RWPE1 (cell line): ENCODE data around the gene SOX5.
"Not testable (repeated sequence)": the region's sequence is repeated elsewhere in the genome, so short reads cannot be mapped to it uniquely, and the experiment has no call there.

Experiments used
- CTCF ChIA-PET: fragments of 350-600 bp; sonication (Branson Sonifier 250); formaldehyde crosslinking; extraction: SDS; loops from one replicate; lab custom pipeline; 2021; lab: Yijun Ruan, JAX
- POLR2A ChIA-PET: fragments of 400-600 bp; formaldehyde crosslinking; extraction: SDS; loops from one replicate; lab custom pipeline; 2020; ENCODE audit warnings: antibody characterized with exemption; ENCODE audit not compliant: low non-redundant PET; lab: Yijun Ruan, JAX
- DNase-seq: peaks from one replicate; pipeline ENCODE4 v3.0.0; 2012; ENCODE audit warnings: low spot score
- H3K27ac ChIP-seq: fragments of 450-650 bp; 2 replicates; pipeline ENCODE4 v1.5.1; 2017
- TF ChIP-seq, protein P1 (sequence below): fragments of 450-650 bp; conservative IDR thresholded peaks from 2 replicates; pipeline ENCODE4 v1.5.1; 2017; ENCODE audit warnings: low read depth, mild to moderate bottlenecking

Gene SOX5

GRCh38 chr12:23525450-23526072 lies 423.9 kb downstream of the SOX5 start:
- peak; percentile 39 for DNase-seq
- ChIA-PET CTCF (interaction anchor here (0.7 kb wide), 1 partner anchor 31 kb away, joined by 4 read pairs; no protein-coding TSS in a partner anchor), POLR2A (no interaction called here)
- TF ChIP-seq, protein P1, sequence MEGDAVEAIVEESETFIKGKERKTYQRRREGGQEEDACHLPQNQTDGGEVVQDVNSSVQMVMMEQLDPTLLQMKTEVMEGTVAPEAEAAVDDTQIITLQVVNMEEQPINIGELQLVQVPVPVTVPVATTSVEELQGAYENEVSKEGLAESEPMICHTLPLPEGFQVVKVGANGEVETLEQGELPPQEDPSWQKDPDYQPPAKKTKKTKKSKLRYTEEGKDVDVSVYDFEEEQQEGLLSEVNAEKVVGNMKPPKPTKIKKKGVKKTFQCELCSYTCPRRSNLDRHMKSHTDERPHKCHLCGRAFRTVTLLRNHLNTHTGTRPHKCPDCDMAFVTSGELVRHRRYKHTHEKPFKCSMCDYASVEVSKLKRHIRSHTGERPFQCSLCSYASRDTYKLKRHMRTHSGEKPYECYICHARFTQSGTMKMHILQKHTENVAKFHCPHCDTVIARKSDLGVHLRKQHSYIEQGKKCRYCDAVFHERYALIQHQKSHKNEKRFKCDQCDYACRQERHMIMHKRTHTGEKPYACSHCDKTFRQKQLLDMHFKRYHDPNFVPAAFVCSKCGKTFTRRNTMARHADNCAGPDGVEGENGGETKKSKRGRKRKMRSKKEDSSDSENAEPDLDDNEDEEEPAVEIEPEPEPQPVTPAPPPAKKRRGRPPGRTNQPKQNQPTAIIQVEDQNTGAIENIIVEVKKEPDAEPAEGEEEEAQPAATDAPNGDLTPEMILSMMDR: no peak
- H3K27ac ChIP-seq: no peak overlapping the region

DNA sequence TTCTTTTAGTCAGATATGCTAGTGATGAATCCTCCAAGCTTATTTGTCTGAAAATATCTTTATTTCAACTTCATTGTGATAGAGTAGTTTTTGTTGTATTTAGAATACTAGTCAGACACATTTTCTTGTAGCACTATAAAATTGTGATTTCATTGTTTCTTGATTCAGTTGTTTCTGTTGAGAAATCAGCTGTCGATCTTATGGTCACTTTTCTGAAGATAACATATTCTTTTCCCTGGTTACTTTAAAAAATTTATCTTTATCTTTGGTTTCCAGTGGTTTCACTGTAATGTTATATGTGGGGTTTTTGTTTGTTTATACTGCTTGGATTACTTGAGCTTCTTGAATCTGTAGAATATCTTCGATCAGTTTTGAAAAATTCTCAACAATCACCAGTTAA lies 426.1 kb downstream of the SOX5 start:
- ChIA-PET CTCF (no interaction called here), POLR2A (no interaction called here)
- DNase-seq: no peak
- TF ChIP-seq, protein P1: no peak
- no peak overlapping the region for H3K27ac ChIP-seq

GRCh38 chr12:23519444-23519843 lies 430.0 kb downstream of the SOX5 start:
- CTCF ChIA-PET, POLR2A ChIA-PET, H3K27ac ChIP-seq, DNase-seq: not testable (repeated sequence)

GRCh38 chr12:23515785-23516184 lies 433.7 kb downstream of the SOX5 start:
- DNase-seq, H3K27ac ChIP-seq, POLR2A ChIA-PET, CTCF ChIA-PET: not testable (repeated sequence)

GRCh38 chr12:23510484-23510883 lies 439.0 kb downstream of the SOX5 start:
- H3K27ac ChIP-seq: no peak overlapping the region
- no peak for DNase-seq
- CTCF ChIA-PET: no interaction called here
- POLR2A ChIA-PET: no interaction called here
- TF ChIP-seq, protein P1: no peak

DNA sequence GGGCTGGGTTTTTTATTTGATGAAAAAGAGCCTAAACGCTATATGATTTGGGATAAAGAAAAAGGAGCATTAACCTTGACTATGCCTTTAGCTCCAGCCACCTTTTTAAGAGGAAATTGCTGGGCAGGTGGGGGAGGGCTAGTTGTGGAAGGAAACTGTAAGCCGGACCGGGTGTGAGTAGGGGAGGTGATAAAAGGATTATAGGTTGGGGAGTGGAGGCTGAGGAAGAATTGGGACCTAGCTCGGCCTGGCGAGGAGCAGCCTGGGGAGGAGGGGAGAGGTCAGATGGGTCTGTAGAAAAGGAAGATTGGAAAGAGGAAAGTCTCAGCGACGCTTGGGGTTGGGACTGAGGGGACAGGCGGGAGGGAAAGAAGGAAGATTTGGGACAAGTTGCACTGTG lies 439.6 kb downstream of the SOX5 start:
- DNase-seq, CTCF ChIA-PET, POLR2A ChIA-PET, H3K27ac ChIP-seq: not testable (repeated sequence)

GRCh38 chr12:23507785-23508184 lies 441.7 kb downstream of the SOX5 start:
- POLR2A ChIA-PET, CTCF ChIA-PET: not testable (repeated sequence)

DNA sequence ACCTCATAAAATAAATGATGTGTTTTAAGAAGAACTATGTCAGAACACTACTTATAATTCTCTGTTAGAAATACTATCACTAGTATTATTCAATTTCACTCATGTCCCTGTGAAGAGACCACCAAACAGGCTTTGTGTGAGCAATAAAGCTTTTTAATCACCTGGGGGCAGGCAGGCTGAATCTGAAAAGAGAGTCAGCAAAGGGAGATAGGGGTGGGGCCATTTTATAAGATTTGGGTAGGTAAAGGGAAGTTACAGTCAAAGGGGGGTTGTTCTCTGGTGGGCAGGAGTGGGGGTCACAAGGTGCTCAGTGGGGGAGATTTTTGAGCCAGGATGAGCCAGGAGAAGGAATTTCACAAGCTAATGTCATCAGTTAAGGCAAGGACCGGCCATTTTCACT lies 443.7 kb downstream of the SOX5 start:
- CTCF ChIA-PET, POLR2A ChIA-PET, DNase-seq, H3K27ac ChIP-seq: not testable (repeated sequence)

More at GRCh38 chr12:23507785-23508184, 441.7 kb downstream of the SOX5 start:
- not testable (repeated sequence) for H3K27ac ChIP-seq, DNase-seq

DNA sequence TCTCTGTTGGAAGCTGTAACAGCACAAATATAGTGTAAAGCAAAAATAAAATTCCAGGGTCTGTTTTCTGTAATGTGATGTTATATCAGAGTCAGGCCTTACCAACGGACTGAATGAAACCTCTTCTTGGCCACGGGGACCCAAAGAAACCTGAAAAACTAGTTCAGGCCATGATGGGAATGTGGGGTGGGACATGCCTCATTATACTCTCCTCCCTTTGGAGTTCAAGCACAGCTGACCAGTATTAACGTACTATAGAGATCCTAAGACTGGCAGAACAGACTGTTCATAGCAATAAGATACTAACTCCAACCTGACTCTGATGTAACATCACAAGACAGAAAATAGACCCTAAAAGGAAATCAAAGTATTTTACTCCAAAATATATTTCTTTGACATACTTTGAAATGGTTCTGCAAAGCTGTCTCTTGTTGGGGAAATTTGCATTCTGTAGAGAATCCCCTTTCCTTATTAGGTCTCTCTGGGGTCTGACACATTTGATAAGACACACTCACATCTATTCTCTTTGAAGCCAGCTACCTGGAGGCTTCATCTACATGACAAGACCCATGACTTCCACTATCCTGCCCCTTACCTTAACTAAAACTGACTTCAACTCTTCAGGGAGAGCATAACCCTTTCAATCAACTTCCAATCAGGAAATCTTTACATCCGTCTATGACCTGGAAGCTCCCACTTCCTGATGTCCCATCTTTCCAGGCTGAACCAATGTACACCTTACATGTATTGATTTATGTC lies 444.6 kb downstream of the SOX5 start:
- ChIA-PET POLR2A (no interaction called here), CTCF (interaction anchor here (0.6 kb wide), 1 partner anchor 640 kb away, joined by 3 read pairs; no protein-coding TSS in a partner anchor)
- H3K27ac ChIP-seq: no peak overlapping the region
- TF ChIP-seq, protein P1: no peak
- DNase-seq: no peak
